ENCODE results near the gene GPS1. TPM values are rescaled to one million over a fixed set of nuclear protein-coding genes. Genes with fewer than 3 reads are reported as not detected.
A peak's percentile ranks its signal among the peaks of the same experiment; 100 is the strongest.
"Not testable (repeated sequence)": the region's sequence is repeated elsewhere in the genome, so short reads cannot be mapped to it uniquely, and the experiment has no call there.

GPS1 gene
- total RNA-seq, 1 donor from 2014 or later: 150 TPM

DNA sequence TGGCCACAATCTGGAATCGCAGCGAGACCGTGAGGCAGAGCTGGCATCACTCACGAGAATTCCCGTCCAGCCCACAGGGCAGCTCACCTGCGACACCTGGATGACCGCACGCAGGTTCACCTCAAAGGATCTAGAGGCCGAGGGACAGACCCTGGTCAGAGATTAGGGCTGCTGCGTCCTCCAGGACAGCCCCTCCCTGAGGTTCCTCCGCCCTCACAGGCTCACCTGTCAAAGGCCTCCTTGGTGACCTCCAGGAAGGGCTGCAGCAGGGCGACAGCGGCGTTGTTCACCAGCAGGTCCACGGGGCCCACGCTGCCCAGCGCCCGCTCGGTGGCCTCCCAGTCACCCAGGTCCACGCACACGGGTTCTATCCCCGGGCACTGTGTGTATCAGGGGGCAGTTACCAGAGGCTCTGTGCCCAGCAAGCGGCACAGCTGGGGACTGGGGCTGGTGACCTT lies 15.0 kb upstream of the GPS1 start:
- Histone ChIP-seq H3K36me3 (ENCODE audit: control insufficient read depth, insufficient read depth, low read length) (no peaks in the 10 kb centered on the region), H3K27me3 (ENCODE audit: control insufficient read depth, insufficient read depth, low read length) (peaks cover 3% of the 10 kb centered on the region), H3K4me3 (ENCODE audit: low read depth, low read length) (peak overlapping the region; percentile 45)
- no peak for DNase-seq (ENCODE audit: low read depth)
- TF ChIP-seq, protein P1, sequence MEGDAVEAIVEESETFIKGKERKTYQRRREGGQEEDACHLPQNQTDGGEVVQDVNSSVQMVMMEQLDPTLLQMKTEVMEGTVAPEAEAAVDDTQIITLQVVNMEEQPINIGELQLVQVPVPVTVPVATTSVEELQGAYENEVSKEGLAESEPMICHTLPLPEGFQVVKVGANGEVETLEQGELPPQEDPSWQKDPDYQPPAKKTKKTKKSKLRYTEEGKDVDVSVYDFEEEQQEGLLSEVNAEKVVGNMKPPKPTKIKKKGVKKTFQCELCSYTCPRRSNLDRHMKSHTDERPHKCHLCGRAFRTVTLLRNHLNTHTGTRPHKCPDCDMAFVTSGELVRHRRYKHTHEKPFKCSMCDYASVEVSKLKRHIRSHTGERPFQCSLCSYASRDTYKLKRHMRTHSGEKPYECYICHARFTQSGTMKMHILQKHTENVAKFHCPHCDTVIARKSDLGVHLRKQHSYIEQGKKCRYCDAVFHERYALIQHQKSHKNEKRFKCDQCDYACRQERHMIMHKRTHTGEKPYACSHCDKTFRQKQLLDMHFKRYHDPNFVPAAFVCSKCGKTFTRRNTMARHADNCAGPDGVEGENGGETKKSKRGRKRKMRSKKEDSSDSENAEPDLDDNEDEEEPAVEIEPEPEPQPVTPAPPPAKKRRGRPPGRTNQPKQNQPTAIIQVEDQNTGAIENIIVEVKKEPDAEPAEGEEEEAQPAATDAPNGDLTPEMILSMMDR (IDR thresholded peaks at IDR 0.05; ENCODE audit: insufficient read depth, low read length, poor library complexity, severe bottlenecking): no peak

DNA sequence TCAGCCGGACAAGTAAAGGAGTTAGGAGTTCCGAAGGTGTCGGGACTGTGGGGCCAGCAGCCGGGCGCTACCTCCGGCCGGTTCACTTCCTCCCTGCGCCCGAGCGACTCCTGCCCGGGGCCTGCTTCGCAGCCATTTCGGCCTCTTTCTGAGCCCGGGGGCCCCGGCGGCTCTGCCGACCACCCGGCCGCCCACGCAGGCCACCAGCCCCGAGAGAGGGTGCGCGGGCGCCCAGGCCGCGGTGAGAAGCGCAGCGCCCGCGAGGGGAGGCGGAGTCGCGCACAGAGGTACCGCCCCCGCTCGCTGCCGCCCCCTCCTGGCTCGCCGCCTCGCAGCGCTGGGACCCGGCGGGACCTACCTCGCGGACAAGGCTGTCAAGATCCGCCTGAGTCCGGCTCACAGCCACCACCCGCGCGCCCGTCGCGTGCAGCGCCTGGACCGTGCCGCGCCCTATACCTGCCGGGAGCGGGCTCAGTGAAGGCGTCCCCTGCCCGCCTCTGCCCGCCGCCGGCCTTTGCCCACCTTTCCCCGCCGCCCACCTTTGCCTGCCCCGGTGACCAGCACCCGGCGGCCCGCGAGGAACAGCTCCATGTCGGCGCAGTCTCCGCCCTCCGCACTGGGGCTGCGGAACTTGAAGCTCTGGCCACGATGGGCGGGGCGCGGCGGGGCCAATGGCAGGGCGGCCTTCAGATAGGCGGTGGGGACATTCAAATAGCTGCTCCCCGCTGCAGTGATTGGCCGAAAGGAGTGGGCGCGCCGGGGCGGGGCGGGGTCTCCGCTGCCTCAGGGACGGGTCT lies 14.4 kb upstream of the GPS1 start, which contains the start of gene DCXR:
DCXR (minus strand) TSS at position 606 of the 797 bp plus-strand sequence; CDS start at position 591, 15 bp downstream.
- TF ChIP-seq, protein P1 (IDR thresholded peaks at IDR 0.05; ENCODE audit: insufficient read depth, low read length, poor library complexity, severe bottlenecking): peak; percentile 49
- peak; percentile 87 for DNase-seq (ENCODE audit: low read depth)

DNA sequence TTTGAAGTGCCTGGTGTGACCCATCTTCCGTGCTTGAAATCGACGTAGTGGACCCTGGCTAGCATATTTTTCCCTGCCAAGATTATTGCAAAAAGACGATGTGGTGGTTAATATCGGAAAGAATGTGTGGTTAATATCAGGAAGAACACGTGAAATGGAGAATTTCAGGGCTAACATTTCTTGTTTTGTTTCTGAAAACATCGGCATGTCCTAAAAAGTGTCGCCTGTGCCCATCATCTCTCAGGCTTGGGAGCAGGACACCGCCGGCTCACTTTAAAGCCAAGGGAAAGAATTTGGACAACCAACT lies 13.9 kb upstream of the GPS1 start:
- H3K36me3 ChIP-seq (ENCODE audit: control insufficient read depth, insufficient read depth, low read length): no peaks in the 10 kb centered on the region
- TF ChIP-seq, protein P1 (IDR thresholded peaks at IDR 0.05; ENCODE audit: insufficient read depth, low read length, poor library complexity, severe bottlenecking): no peak
- no peak overlapping the region for H3K4me3 ChIP-seq (ENCODE audit: low read depth, low read length)
- no peaks in the 10 kb centered on the region for H3K27me3 ChIP-seq (ENCODE audit: control insufficient read depth, insufficient read depth, low read length)
- no peak for DNase-seq (ENCODE audit: low read depth)

More for the DNA sequence above, 14.4 kb upstream of the GPS1 start, which contains the start of gene DCXR:
- peaks cover under 1% of the 10 kb centered on the region for H3K27me3 ChIP-seq (ENCODE audit: control insufficient read depth, insufficient read depth, low read length)
- H3K36me3 ChIP-seq (ENCODE audit: control insufficient read depth, insufficient read depth, low read length): no peaks in the 10 kb centered on the region
- peak within 1 kb of the TSS; percentile 45 for H3K4me3 ChIP-seq (ENCODE audit: low read depth, low read length)

DNA sequence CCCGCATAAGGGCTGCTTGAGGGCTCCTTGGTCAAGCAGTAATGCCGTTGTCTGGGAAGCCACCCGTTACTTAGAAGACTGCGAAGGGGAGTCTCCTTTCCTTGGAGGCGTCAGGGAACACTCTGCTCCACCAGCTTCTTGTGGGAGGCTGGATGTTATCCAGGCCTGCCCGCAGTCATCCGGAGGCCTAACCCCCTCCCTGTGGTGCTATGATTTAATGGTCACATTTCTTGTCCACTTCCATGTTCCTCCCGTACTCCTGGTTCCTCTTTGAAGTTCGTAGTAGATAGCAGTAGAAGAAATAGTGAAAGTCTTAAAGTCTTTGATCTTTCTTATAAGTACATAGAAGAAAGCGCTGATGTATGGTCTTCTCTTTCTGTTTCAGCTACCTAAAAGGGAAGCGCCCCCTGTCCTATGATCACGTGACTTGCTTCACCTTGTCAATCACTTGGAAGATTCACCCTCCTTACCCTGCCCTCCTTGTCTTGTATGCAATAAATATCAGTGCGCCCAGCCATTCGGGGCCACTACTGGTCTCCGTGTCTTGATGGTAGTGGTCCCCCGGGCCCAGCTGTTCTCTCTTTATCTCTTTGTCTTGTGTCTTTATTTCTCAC lies 12.8 kb upstream of the GPS1 start:
- DNase-seq (ENCODE audit: low read depth); H3K36me3 ChIP-seq (ENCODE audit: control insufficient read depth, insufficient read depth, low read length); H3K4me3 ChIP-seq (ENCODE audit: low read depth, low read length); H3K27me3 ChIP-seq (ENCODE audit: control insufficient read depth, insufficient read depth, low read length): not testable (repeated sequence)

DNA sequence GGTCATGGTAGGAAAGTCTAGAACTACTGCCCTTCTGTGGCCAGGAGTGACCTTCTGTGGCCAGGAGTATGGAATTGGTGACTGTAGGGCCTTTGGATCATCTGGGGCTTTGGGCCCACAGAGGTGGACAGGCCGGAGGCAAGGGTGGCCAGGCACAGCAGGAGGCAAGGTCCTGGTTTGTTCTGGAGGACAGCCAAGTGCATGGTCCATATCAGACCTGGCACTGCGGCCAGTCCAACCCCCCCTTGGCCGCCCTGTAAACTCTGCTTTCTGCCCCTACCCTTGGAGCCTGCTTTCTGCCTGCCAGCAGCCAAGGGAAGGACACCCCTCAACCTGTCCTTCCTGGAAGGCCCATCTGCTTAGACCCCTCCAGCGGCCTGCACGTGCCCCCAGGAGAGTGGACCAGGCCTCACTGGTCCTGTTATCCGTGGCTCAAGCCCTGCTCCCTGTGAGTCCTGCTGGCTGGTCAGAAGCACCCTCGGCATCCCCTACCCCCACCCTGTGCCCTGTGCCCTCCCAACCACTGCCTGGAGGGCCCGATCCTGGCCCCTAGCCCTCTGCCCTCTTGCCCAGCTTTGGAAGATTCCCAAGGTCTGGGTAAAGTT lies 11.9 kb upstream of the GPS1 start:
- H3K36me3 ChIP-seq (ENCODE audit: control insufficient read depth, insufficient read depth, low read length): no peaks in the 10 kb centered on the region
- DNase-seq (ENCODE audit: low read depth): no peak
- TF ChIP-seq, protein P1 (IDR thresholded peaks at IDR 0.05; ENCODE audit: insufficient read depth, low read length, poor library complexity, severe bottlenecking): no peak

DNA sequence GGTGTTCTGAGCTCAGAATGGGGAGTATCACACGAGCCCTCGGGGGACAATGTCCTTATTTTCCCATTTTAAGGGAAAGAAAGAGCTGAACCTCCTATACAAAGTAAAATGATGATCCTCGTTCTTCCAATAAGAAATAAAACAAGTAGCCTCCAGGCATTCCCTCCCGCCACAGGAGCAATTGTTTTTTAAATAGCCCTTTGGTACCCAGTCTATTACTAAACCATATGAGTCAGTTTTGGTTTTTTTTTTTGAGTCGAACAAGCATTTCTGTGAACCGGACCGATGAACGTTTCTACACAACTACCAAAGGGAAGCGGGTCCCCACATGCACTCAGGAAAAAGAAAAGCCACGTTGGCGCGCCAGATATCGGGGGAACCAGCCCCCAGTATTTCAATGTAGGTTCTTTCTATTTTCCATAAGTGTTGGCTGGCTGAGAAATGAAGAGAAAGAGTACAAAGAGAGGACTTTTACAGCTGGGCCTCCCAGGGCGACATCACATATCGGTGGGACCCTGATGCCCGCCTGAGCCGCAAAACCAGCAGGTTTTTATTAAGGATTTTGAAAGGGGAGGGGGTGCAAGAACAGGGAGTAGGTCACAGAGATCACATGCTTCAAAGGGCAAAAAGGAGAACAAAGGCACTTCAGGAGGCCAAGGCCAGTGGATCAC lies 10.4 kb upstream of the GPS1 start:
- no peaks in the 10 kb centered on the region for H3K27me3 ChIP-seq (ENCODE audit: control insufficient read depth, insufficient read depth, low read length)
- no peaks in the 10 kb centered on the region for H3K36me3 ChIP-seq (ENCODE audit: control insufficient read depth, insufficient read depth, low read length)
- TF ChIP-seq, protein P1 (IDR thresholded peaks at IDR 0.05; ENCODE audit: insufficient read depth, low read length, poor library complexity, severe bottlenecking): no peak
- no peak overlapping the region for H3K4me3 ChIP-seq (ENCODE audit: low read depth, low read length)
- no peak for DNase-seq (ENCODE audit: low read depth)

More for the DNA sequence above, 11.9 kb upstream of the GPS1 start:
- H3K4me3 ChIP-seq (ENCODE audit: low read depth, low read length): no peak overlapping the region
- H3K27me3 ChIP-seq (ENCODE audit: control insufficient read depth, insufficient read depth, low read length): no peaks in the 10 kb centered on the region
